HG03196 (cell line): ENCODE data around the gene IRX2.

Experiments
- ATAC-seq: cut with Tn5 transposase; IDR thresholded peaks from one replicate; pipeline ENCODE4 v1.9.1; 2021; ENCODE audit not compliant: unreplicated experiment

Gene IRX2

DNA sequence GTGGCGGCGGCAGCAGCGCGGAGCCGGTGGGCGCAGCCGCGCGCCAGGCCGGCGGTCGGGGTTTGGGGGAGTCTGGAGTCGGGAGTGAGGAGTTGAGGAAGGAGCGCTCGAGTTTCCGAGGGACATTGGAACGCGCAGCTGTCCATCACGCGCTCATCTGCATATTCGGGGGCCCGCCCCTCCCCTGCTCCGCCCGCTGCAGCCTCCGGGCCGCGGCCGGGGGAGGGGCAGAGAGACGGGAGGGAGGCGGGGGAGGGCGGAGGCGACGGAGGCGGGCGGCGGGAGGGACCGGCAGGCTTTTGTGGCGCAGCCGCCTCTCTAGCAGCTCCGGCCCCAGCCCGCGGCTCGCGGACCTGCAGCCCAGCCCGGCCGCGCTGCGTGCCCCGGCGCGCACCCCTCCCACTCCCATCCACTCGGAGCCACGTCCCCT lies at the start of gene IRX2:
IRX2 (minus strand) TSS at position 86 of the 430 bp plus-strand sequence. CDS start 264 bp downstream, outside the sequence.
- no peak for ATAC-seq

GRCh38 chr5:2800035-2800434 lies 48.6 kb upstream of the IRX2 start:
- ATAC-seq, result no peak

GRCh38 chr5:2797981-2798380 lies 46.5 kb upstream of the IRX2 start:
- no peak for ATAC-seq

DNA sequence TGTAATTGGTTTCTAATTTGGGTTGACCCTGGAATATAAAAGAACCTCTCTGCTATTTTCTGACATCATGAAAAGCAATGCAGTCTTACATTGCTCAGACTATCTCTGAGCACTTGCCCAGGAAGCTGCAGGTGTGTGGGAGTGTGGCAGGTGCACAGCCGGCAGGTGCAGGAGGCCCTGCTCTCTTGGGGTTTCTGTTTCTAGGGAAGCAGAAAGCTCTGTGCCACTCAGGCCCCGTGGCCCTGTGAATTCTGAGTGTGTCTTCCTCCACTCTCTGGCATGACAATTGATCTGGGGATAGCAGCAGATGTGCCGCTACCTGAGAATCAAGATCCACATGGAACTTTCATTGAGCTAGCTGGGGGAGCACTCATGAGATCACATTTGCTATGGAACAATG lies 45.7 kb upstream of the IRX2 start:
- no peak for ATAC-seq

DNA sequence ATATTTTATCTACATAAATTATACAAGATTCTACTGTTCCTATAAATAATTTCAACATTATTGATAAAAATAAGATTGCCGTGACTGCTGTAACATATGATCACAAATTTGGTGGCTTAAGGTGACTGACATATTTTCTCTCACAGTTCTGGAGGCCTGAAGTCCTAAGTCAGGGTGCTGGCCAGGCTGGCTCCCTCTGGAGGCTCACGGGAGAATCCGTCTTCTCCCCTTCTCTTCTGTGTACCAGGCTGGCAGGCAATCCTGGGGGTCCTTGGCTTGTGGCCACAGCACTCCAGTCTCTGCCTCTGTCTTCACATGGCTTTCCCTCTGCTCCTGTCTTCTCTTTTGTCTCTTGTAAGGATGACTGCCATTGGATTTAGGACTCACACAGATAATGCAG lies 31.7 kb upstream of the IRX2 start:
- no peak for ATAC-seq

- ATAC-seq, result no peak
These were observed 31.2 kb upstream of the IRX2 start for GRCh38 chr5:2782658-2783057.

DNA sequence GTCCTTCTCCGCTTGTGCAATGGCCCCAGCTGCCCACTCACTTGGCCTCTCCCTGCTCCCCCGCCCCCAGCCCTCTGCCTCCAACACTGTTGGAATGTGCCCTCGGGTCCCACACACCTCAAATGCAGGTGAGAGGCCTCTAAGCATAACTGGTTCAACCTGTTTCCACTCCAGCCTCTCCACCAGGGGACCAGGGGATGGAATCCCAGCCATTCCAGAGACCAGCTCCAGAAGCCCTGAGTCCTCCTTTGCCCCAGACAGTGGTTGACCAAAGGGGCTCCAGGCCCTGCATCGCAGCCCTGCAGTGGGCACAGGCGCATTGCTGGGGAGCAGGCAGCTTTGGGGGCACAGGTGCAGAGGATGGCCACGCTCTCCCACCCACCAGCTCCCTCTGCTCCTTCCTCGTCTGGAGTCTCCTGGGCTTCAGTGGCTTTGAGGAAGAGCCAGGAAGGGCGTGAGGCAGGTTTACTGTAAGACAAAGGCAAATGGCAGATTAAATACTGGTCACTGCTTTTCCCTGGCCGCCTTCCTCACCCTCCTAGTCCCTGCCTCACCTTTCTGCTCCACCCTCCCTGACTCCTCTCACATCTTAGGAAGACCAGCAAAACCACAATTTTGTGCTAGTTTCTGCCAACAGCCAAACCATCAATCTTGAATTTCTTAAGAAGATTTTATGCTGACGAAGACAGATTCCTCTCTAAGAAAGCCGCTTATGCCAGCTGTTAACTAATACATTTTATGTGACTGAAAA lies 29.1 kb upstream of the IRX2 start:
- ATAC-seq, result no peak

- no peak for ATAC-seq
These were observed 28.0 kb upstream of the IRX2 start for GRCh38 chr5:2779459-2779858.

GRCh38 chr5:2776337-2777302 lies 25.1 kb upstream of the IRX2 start:
- ATAC-seq, result no peak

DNA sequence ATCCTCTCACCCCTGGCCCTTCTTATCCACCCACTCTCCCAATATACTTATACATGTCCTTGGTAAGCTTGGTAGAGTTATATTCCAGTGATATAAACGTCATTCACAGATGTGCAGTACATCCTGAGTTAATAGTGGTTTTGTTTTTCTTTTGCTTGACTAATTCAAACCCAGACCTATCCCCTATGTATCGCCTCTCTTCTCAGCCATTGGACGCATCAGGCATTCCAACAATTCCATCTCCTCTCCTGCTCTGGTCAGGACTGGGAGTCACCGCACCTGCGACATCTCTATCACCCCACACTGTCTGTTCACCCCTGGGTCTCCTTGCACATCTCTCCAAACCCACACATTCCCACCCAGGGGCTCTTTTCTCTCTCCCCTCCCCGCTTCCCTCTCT lies 21.9 kb upstream of the IRX2 start:
- ATAC-seq, result no peak

- no peak for ATAC-seq
These were observed 15.6 kb upstream of the IRX2 start for GRCh38 chr5:2767089-2767488.

- no peak for ATAC-seq
These were observed 13.1 kb upstream of the IRX2 start for GRCh38 chr5:2764581-2764980.

GRCh38 chr5:2763533-2763794 lies 12.0 kb upstream of the IRX2 start:
- no peak for ATAC-seq

GRCh38 chr5:2762744-2763532 lies 11.5 kb upstream of the IRX2 start:
- ATAC-seq, result no peak

- no peak for ATAC-seq
These were observed 10.5 kb upstream of the IRX2 start for GRCh38 chr5:2761921-2762488.

- ATAC-seq, result no peak
These were observed 8.4 kb upstream of the IRX2 start for GRCh38 chr5:2759696-2760461.

DNA sequence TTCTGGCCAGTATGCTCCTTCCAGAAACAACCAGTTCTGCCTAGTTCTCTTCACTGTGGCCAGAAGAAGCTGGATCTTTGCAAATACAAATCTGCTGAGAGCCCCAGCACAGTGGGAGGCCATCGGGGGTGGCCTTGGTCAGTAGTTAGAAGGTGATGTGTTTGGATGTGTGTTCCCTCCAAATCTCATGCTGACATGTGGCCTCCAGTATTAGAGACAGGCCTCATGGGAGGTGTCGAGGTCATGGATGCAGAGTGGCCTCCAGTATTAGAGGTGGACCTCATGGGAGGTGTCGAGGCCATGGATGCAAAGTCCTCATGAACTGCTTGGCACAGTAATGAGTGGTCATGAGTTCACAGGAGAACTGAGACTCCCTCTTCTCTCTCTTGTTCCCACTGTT lies 7.6 kb upstream of the IRX2 start:
- ATAC-seq, result no peak

DNA sequence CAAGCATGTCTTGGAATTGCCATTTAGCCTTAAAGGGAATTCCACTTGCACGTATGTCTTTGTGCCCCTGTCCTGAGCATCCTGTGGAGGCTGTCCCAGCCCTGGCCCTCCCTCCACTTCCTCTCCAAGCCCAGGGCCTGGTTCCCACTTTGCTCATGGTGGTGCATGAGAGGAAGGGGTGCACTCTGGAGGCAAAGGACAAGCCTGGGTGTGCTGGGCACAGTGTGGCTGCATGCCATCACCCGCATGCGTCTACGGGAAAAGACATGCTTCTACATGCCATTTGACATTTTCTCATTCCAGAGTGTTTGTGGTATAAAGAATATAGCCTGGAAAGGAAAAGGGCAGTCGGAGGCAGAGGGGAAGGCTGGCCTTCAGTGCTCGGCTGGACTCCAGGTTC lies 7.2 kb upstream of the IRX2 start:
- no peak for ATAC-seq

- ATAC-seq, result no peak
These were observed 6.3 kb upstream of the IRX2 start for GRCh38 chr5:2757563-2758351.
